Transverse colon (tissue), 4 donors: ENCODE measurements around the gene OTOF. TPM values are rescaled to one million over a fixed set of nuclear protein-coding genes. Genes with fewer than 3 reads are reported as not detected.

Experiments
- DNase-seq: peaks from one replicate; pipeline ENCODE4 v3.0.0-alpha.2; 2019
- H3K27ac ChIP-seq, 4 donors: fragments of 200-600 bp; sonication (generic); 2 replicates each; pipeline ENCODE4 v1.5.1; 2016 to 2018; ENCODE audit warnings: inconsistent platforms in 4 of 4
- H3K27me3 ChIP-seq: fragments of 200-600 bp; sonication (generic); 2 replicates; pipeline ENCODE4 v1.5.1; 2017; ENCODE audit warnings: inconsistent platforms
- H3K36me3 ChIP-seq, 4 donors: fragments of 200-600 bp; sonication (generic); 2 replicates each; pipeline ENCODE4 v1.5.1; 2017 to 2019; ENCODE audit warnings: inconsistent platforms in 4 of 4
- H3K4me1 ChIP-seq, 4 donors: fragments of 200-600 bp; sonication (generic); 2 replicates each; pipeline ENCODE4 v1.5.1; 2017 to 2020; ENCODE audit warnings: inconsistent platforms in 4 of 4
- H3K4me3 ChIP-seq, 4 donors: fragments of 200-600 bp; sonication (generic); 1 replicate in 1 of 4; 2 replicates in 3 of 4; pipeline versions ENCODE4 v1.5.1 to v1.6.1; 2017 to 2019; ENCODE audit warnings: inconsistent platforms in 4 of 4
- H3K9me3 ChIP-seq, 2 donors: fragments of 200-600 bp; sonication (generic); 2 replicates each; pipeline ENCODE4 v1.5.1; 2017 to 2019; ENCODE audit warnings: inconsistent platforms in 2 of 2
- EP300 ChIP-seq: sonication (generic); formaldehyde crosslinking; IDR thresholded peaks from one replicate; pipeline ENCODE4 v1.6.1; 2017; ENCODE audit warnings: antibody characterized with exemption, low read depth
- POLR2A ChIP-seq: fragments of 450-650 bp; IDR thresholded peaks from one replicate; pipeline ENCODE4 v1.6.1; 2016; ENCODE audit warnings: antibody characterized with exemption, mild to moderate bottlenecking, moderate library complexity
- POLR2AphosphoS5 ChIP-seq, 3 donors: sonication (generic); formaldehyde crosslinking; IDR thresholded peaks; one replicate each; pipeline ENCODE4 v1.6.1; 2016; ENCODE audit warnings: antibody characterized with exemption in 3 of 3
- WGBS, 2 donors: methylation state at CpG; one replicate each; pipeline ENCODE4 v1.1.5; 2018; ENCODE audit warnings: low coverage in 1 of 2; 5-methylcytosine and 5-hydroxymethylcytosine counted together
- in situ Hi-C, 4 donors: fragments of 200-750 bp; cut with MboI; loops; one replicate each; pipeline versions ENCODE4 v1.15.0 to v1.15.1; 2017; ENCODE audit warnings: low sequenced_read_pairs in 3 of 4, low pct_ligation_motif_present in 1 of 4, low pct_unique_long_range_greater_than_20kb in 1 of 4
- intact Hi-C: fragments of 100-400 bp; cut with DNase I; formaldehyde crosslinking; loops from one replicate; pipeline ENCODE4 v1.15.1; 2023; ENCODE audit warnings: low total_unique reads
- total RNA-seq, 4 donors: library from RNA; depleted of rRNA; stranded (reverse); fragments of >200 nt; gene quantifications; one replicate each; pipeline ENCODE4 v1.1.0, GENCODE V29; 2016
- TF ChIP-seq, protein P1 (sequence below), 5 experiments: fragments of 200-600 bp in 3 of 5; fragments of 450-650 bp in 2 of 5; sonication (generic) in 3 of 5; IDR thresholded peaks; 1 replicate in 2 of 5; 2 replicates in 3 of 5; pipeline ENCODE4 v1.5.1; 2016 to 2017; ENCODE audit warnings: antibody characterized with exemption in 5 of 5, inconsistent platforms in 3 of 5, mild to moderate bottlenecking in 2 of 5, moderate library complexity in 1 of 5

OTOF gene
- total RNA-seq, 4 donors from 2014 or later, result 0.37 TPM; not detected in 3

- DNase-seq, result no peak
- H3K27ac ChIP-seq, result no peak overlapping the region
- 75 to 92% methylated on average over 2 of the region's 2 CpGs for WGBS, 2 donors
- intact Hi-C loops (no loop called here), in situ Hi-C loops (no loop called here)
- no peak overlapping the region for H3K4me3 ChIP-seq
- H3K36me3 ChIP-seq, result no peaks in the 10 kb centered on the region
- no peaks in the 10 kb centered on the region for H3K4me1 ChIP-seq
- H3K27me3 ChIP-seq, result no peaks in the 10 kb centered on the region
- no peak for TF ChIP-seq POLR2AphosphoS5 (IDR thresholded peaks at IDR 0.05)
- TF ChIP-seq, protein P1, sequence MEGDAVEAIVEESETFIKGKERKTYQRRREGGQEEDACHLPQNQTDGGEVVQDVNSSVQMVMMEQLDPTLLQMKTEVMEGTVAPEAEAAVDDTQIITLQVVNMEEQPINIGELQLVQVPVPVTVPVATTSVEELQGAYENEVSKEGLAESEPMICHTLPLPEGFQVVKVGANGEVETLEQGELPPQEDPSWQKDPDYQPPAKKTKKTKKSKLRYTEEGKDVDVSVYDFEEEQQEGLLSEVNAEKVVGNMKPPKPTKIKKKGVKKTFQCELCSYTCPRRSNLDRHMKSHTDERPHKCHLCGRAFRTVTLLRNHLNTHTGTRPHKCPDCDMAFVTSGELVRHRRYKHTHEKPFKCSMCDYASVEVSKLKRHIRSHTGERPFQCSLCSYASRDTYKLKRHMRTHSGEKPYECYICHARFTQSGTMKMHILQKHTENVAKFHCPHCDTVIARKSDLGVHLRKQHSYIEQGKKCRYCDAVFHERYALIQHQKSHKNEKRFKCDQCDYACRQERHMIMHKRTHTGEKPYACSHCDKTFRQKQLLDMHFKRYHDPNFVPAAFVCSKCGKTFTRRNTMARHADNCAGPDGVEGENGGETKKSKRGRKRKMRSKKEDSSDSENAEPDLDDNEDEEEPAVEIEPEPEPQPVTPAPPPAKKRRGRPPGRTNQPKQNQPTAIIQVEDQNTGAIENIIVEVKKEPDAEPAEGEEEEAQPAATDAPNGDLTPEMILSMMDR (IDR thresholded peaks at IDR 0.05), result no peak
- no peak for TF ChIP-seq EP300
- TF ChIP-seq POLR2A, result no peak
- H3K9me3 ChIP-seq, result no peaks in the 10 kb centered on the region
Measured at GRCh38 chr2:26428846-26429245, 49.1 kb downstream of the OTOF start.

GRCh38 chr2:26424221-26424620, 53.7 kb downstream of the OTOF start:
- Histone ChIP-seq H3K4me1 (no peaks in the 10 kb centered on the region), H3K4me3 (no peak overlapping the region), H3K27ac (no peak overlapping the region), H3K36me3 (no peaks in the 10 kb centered on the region), H3K9me3 (no peaks in the 10 kb centered on the region), H3K27me3 (no peaks in the 10 kb centered on the region)
- DNase-seq, result no peak
- intact Hi-C loops (no loop called here), in situ Hi-C loops (no loop called here)
- 76 to 90% methylated on average over 2 to 3 of the region's 3 CpGs for whole genome bisulfite sequencing, 2 donors
- no peak for TF ChIP-seq POLR2AphosphoS5 (IDR thresholded peaks at IDR 0.05)
- TF ChIP-seq POLR2A, result no peak
- TF ChIP-seq EP300, result no peak
- TF ChIP-seq, protein P1 (IDR thresholded peaks at IDR 0.05), result no peak

- Histone ChIP-seq H3K36me3 (no peaks in the 10 kb centered on the region), H3K27me3 (no peaks in the 10 kb centered on the region), H3K9me3 (no peaks in the 10 kb centered on the region), H3K4me3 (no peak overlapping the region), H3K27ac (no peak overlapping the region), H3K4me1 (no peaks in the 10 kb centered on the region)
- no peak for DNase-seq
- 88 to 92% methylated on average over 3 to 9 of the region's 9 CpGs for WGBS, 2 donors
- TF ChIP-seq, protein P1 (IDR thresholded peaks at IDR 0.05), result no peak
- intact Hi-C loops, result no loop called here
- in situ Hi-C loops, result no loop called here
Measured at GRCh38 chr2:26423750-26424149, 54.2 kb downstream of the OTOF start.

DNA sequence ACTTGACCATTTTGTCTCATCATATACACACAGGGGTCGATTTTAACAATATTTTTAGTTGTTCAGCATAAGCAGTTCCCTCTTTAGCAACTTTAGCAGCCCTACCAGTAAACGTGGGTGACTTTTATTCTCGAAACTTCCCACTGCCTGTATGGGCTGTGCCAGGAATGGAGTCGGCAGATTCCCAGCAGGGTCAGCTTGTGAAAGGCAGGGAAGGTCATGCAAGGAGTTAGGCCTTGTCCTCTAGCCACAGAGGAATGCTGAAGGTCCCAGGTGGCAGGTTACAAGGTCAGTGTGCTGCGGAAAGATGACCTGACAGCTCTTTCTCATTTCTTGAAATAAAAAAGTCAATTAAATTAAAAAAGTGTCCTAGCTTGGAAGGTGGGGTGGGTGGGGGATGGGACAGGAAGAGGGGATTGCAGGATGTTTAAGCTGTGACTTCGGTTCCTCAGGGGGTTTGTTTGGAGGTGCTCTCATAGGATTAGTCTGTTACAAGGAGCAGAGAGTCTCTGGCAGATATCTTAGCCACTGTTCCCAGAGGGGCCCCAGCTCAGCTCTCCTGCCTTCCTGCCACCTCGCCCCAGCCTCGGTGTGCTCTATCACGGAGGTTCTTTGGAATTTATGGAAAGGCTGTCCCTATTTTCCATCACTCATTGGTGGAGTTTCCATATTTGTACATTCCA, 54.8 kb downstream of the OTOF start:
- Histone ChIP-seq H3K27ac (no peak overlapping the region), H3K4me1 (no peaks in the 10 kb centered on the region), H3K36me3 (no peaks in the 10 kb centered on the region), H3K4me3 (no peak overlapping the region), H3K9me3 (no peaks in the 10 kb centered on the region), H3K27me3 (no peaks in the 10 kb centered on the region)
- in situ Hi-C loops (no loop called here), intact Hi-C loops (no loop called here)
- no peak for DNase-seq
- TF ChIP-seq, protein P1 (IDR thresholded peaks at IDR 0.05), result no peak
- TF ChIP-seq POLR2AphosphoS5 (IDR thresholded peaks at IDR 0.05) (no peak), EP300 (no peak), POLR2A (no peak)
- WGBS, 2 donors, result 53 to 60% methylated on average over 5 to 9 of the region's 9 CpGs
